Fibroblast of lung (primary cell): ENCODE data around the gene SNAP29. TPM values are rescaled to one million over a fixed set of nuclear protein-coding genes. Genes with fewer than 3 reads are reported as not detected.
"Not testable (repeated sequence)": the region's sequence is repeated elsewhere in the genome, so short reads cannot be mapped to it uniquely, and the experiment has no call there.

Experiments
- DNase-seq, 2 donors: peaks; one replicate each; pipeline versions ENCODE4 v3.0.0 to v3.0.0-alpha.2; 2010; ENCODE audit warnings: low read depth in 2 of 2
- H2AFZ ChIP-seq: 2 replicates; pipeline ENCODE4 v1.5.1; 2012; ENCODE audit warnings: low read length, control low read depth, inconsistent platforms
- H3K27ac ChIP-seq: 2 replicates; pipeline ENCODE4 v1.5.1; 2011; ENCODE audit warnings: low read length, control low read depth; ENCODE audit not compliant: insufficient read depth
- H3K27me3 ChIP-seq: 2 replicates; pipeline ENCODE4 v1.5.1; 2011; ENCODE audit warnings: mild to moderate bottlenecking, low read length; ENCODE audit not compliant: control insufficient read depth, insufficient read depth
- H3K36me3 ChIP-seq: 2 replicates; pipeline ENCODE4 v1.5.1; 2011; ENCODE audit warnings: low read length; ENCODE audit not compliant: control insufficient read depth, insufficient read depth
- H3K4me1 ChIP-seq: 2 replicates; pipeline ENCODE4 v1.5.1; 2011; ENCODE audit warnings: low read length; ENCODE audit not compliant: control insufficient read depth, insufficient read depth; ENCODE audit errors: extremely low read depth
- H3K4me2 ChIP-seq: 2 replicates; pipeline ENCODE4 v1.5.1; 2011; ENCODE audit warnings: low read length, control low read depth; ENCODE audit not compliant: insufficient read depth; ENCODE audit errors: extremely low read depth
- H3K4me3 ChIP-seq, 4 experiments: fragments of 200-600 bp in 1 of 4; sonication (generic) in 1 of 4; replicated peaks in 1 of 4; 2 replicates each; pipeline ENCODE4 v1.5.1; 2011 to 2016; ENCODE audit warnings: low read length in 4 of 4, low read depth in 3 of 4, mild to moderate bottlenecking in 3 of 4, control low read depth in 2 of 4, inconsistent platforms in 1 of 4, mixed read lengths in 1 of 4; ENCODE audit not compliant: insufficient read depth in 1 of 4; ENCODE audit errors: control extremely low read depth in 1 of 4
- H3K79me2 ChIP-seq: 2 replicates; pipeline ENCODE4 v1.5.1; 2012; ENCODE audit warnings: mild to moderate bottlenecking, low read length, inconsistent platforms; ENCODE audit not compliant: control insufficient read depth, insufficient read depth
- H3K9ac ChIP-seq: 2 replicates; pipeline ENCODE4 v1.5.1; 2011; ENCODE audit warnings: mild to moderate bottlenecking, low read length, control low read depth; ENCODE audit not compliant: insufficient read depth
- H3K9me3 ChIP-seq: 2 replicates; pipeline ENCODE4 v1.5.1; 2012; ENCODE audit warnings: low read depth, low read length; ENCODE audit not compliant: control insufficient read depth, insufficient read depth
- H4K20me1 ChIP-seq: 2 replicates; pipeline ENCODE4 v1.5.1; 2011; ENCODE audit warnings: low read length; ENCODE audit not compliant: control insufficient read depth, insufficient read depth; ENCODE audit errors: extremely low read depth
- EZH2 ChIP-seq: IDR thresholded peaks from 2 replicates; pipeline ENCODE4 v1.5.1; 2012; ENCODE audit warnings: low read length, control low read depth, mild to moderate bottlenecking; ENCODE audit errors: missing control alignments
- polyA plus RNA-seq, 2 donors: library from polyadenylated mRNA; depleted of rRNA in 1 of 2; stranded (reverse) in 1 of 2; unstranded in 1 of 2; fragments of >200 nt; gene quantifications; 2 replicates each; pipeline ENCODE4 v1.2.1, GENCODE V29; 2011 to 2012; ENCODE audit warnings: missing spikeins in 1 of 2
- total RNA-seq: library from RNA; depleted of rRNA; stranded (reverse); fragments of >200 nt; gene quantifications from 2 replicates; pipeline ENCODE4 v1.2.1, GENCODE V29; 2014
- TF ChIP-seq, protein P1 (sequence below), 2 donors: IDR thresholded peaks in 1 of 2; conservative IDR thresholded peaks in 1 of 2; 1 replicate in 1 of 2; 2 replicates in 1 of 2; pipeline ENCODE4 v1.5.1; 2011 to 2012; ENCODE audit warnings: low read length in 2 of 2, control low read depth in 1 of 2, inconsistent platforms in 1 of 2, low read depth in 1 of 2, mild to moderate bottlenecking in 1 of 2

Gene SNAP29
- total and polyA plus RNA-seq, 2 donors (not counting 1 experiment from before 2014, with no cell fraction given): 10.6 to 36.1 TPM

DNA sequence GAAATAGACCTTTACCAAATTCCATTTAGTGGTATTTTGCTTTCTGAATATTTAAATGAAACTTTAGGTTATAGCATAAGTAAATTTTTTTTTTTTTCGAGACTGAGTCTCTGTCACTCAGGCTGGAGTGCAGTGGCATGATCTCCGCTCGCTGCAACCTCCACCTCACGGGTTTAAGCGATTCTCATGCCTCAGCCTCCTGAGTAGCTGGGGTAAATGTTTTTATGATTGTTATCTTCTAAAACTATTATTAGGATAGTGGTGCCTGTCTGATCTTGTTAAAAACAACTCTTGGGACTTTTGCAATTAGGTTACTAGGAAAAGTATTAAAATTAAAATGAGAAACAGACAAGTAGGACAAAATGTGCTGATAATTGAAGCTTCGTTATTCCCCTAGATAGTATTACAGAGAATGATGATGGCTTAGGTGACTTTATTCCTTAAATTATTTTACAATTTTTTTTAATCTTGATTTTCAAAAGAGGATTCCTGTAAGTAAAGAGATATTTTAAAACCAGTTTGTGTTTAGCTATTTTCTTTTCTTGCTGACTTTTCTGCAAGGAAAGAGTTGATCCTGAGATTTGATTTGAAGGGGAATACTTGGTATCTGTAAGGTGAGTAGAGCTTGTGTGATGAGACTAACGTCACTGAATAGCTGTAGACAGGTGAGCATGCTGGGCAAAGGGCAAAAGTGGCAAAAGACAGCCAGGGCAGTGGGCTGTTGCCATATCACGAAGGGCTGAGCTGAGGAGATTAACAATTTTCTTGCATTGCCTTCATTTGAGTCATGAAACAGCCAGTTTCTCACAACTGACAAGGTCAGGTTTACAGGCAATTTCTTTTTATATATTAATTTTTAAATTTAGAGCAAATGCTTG is 79.2 kb downstream of the SNAP29 start:
- Histone ChIP-seq H3K36me3 (peaks cover 5% of the 10 kb centered on the region), H3K4me3 (no peak overlapping the region), H3K27me3 (no peaks in the 10 kb centered on the region), H2AFZ (no peak overlapping the region), H3K4me1 (peaks cover 3% of the 10 kb centered on the region), H3K79me2 (peaks cover 90% of the 10 kb centered on the region), H3K27ac (no peak overlapping the region), H3K9me3 (no peaks in the 10 kb centered on the region), H3K9ac (no peak overlapping the region), H4K20me1 (peaks cover 5% of the 10 kb centered on the region), H3K4me2 (no peak overlapping the region)
- DNase-seq: no peak
- no peak for TF ChIP-seq EZH2
- TF ChIP-seq, protein P1, sequence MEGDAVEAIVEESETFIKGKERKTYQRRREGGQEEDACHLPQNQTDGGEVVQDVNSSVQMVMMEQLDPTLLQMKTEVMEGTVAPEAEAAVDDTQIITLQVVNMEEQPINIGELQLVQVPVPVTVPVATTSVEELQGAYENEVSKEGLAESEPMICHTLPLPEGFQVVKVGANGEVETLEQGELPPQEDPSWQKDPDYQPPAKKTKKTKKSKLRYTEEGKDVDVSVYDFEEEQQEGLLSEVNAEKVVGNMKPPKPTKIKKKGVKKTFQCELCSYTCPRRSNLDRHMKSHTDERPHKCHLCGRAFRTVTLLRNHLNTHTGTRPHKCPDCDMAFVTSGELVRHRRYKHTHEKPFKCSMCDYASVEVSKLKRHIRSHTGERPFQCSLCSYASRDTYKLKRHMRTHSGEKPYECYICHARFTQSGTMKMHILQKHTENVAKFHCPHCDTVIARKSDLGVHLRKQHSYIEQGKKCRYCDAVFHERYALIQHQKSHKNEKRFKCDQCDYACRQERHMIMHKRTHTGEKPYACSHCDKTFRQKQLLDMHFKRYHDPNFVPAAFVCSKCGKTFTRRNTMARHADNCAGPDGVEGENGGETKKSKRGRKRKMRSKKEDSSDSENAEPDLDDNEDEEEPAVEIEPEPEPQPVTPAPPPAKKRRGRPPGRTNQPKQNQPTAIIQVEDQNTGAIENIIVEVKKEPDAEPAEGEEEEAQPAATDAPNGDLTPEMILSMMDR (conservative IDR thresholded peaks at IDR 0.05 in 1 of 2, IDR thresholded peaks at IDR 0.05 in 1 of 2; ENCODE audit: low read depth in 1 of 2, low read length in 2 of 2): no peak

DNA sequence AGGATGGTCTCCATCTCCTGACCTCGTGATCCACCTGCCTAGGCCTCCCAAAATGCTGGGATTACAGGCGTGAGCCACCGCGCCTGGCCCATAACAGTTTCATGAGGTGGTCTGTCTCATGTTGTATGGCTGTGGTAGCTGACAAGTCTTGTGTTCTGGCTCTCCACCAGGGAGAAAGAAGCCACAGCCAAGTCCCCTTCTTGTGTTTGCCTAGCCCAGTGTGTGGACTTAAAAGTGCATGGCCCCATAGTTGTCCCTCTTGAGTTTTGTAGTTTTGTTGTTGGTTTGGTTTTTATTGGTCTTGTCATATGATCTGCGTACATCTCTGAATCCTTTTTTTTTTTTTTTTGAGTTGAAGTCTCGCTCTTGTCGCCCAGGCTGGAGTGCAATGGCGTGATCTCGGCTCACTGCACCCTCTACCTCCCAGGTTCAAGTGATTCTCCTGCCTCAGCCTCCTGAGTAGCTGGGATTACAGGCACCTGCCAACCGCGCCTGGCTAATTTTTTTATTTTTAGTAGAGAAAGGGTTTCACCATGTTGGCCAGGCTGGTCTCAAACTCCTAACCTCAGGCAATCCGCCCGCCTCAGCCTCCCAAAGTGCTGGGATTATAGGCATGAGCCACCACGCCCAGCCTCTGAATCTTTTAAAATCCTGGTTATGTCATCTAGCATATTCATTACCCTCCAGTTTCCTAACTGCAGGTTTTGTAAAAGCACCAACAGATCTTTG is 80.8 kb downstream of the SNAP29 start:
- H3K27me3 ChIP-seq, H3K9ac ChIP-seq, H4K20me1 ChIP-seq, H3K27ac ChIP-seq, H3K4me1 ChIP-seq, H2AFZ ChIP-seq, H3K4me2 ChIP-seq, H3K4me3 ChIP-seq, H3K36me3 ChIP-seq, DNase-seq, H3K9me3 ChIP-seq: not testable (repeated sequence)
- peaks cover 91% of the 10 kb centered on the region for H3K79me2 ChIP-seq

GRCh38 chr22:20940186-20940651 is 81.4 kb downstream of the SNAP29 start:
- Histone ChIP-seq H3K9ac (no peak overlapping the region), H3K36me3 (no peaks in the 10 kb centered on the region), H3K4me3 (no peak overlapping the region), H3K27me3 (no peaks in the 10 kb centered on the region), H3K9me3 (no peaks in the 10 kb centered on the region), H3K4me1 (peaks cover 3% of the 10 kb centered on the region), H4K20me1 (peaks cover 2% of the 10 kb centered on the region), H3K27ac (no peak overlapping the region), H3K79me2 (peaks cover 91% of the 10 kb centered on the region), H3K4me2 (no peak overlapping the region), H2AFZ (no peak overlapping the region)
- TF ChIP-seq, protein P1 (conservative IDR thresholded peaks at IDR 0.05 in 1 of 2, IDR thresholded peaks at IDR 0.05 in 1 of 2; ENCODE audit: low read depth in 1 of 2, low read length in 2 of 2): no peak
- no peak for TF ChIP-seq EZH2
- no peak for DNase-seq

Other genes with a start within 250 kb of the SNAP29 start
- gene SERPIND1, start 84.9 kb upstream of the SNAP29 start, total RNA-seq: not detected in 2 replicates
- gene SERPIND1, start 84.9 kb upstream of the SNAP29 start, polyA plus RNA-seq: 0.03 TPM in 2 replicates
- 32.9 and 40.6 TPM in 2 replicates for gene PI4KA, start 196 bp upstream of the SNAP29 start, total RNA-seq
- 26.4 and 34.5 TPM in 2 replicates for gene PI4KA, start 196 bp upstream of the SNAP29 start, polyA plus RNA-seq
- 39.8 and 45.1 TPM in 2 replicates for gene CRKL, start 58.4 kb downstream of the SNAP29 start, total RNA-seq
- gene CRKL, start 58.4 kb downstream of the SNAP29 start, polyA plus RNA-seq: 23.8 and 26.0 TPM in 2 replicates
- 1.3 and 2.0 TPM in 2 replicates for gene AIFM3, start 108.2 kb downstream of the SNAP29 start, total RNA-seq
- 0.14 and 0.15 TPM in 2 replicates for gene AIFM3, start 108.2 kb downstream of the SNAP29 start, polyA plus RNA-seq
- gene LZTR1, start 123.3 kb downstream of the SNAP29 start, total RNA-seq: 51.9 and 75.8 TPM in 2 replicates
- gene LZTR1, start 123.3 kb downstream of the SNAP29 start, polyA plus RNA-seq: 25.1 and 27.4 TPM in 2 replicates
- 25.9 and 26.3 TPM in 2 replicates for gene THAP7, start 143.1 kb downstream of the SNAP29 start, total RNA-seq
- gene THAP7, start 143.1 kb downstream of the SNAP29 start, polyA plus RNA-seq: 15.7 and 15.8 TPM in 2 replicates
- 4.6 and 17.8 TPM in 2 replicates for gene P2RX6, start 156.2 kb downstream of the SNAP29 start, total RNA-seq
- 0.84 and 3.6 TPM in 2 replicates for gene P2RX6, start 156.2 kb downstream of the SNAP29 start, polyA plus RNA-seq
- 0.26 and 0.83 TPM in 2 replicates for gene SLC7A4, start 173.6 kb downstream of the SNAP29 start, total RNA-seq
- 0.08 and 0.92 TPM in 2 replicates for gene SLC7A4, start 173.6 kb downstream of the SNAP29 start, polyA plus RNA-seq
- under 0.01 TPM in 1 of 2 replicates, not detected in the other for gene LRRC74B, start 186.9 kb downstream of the SNAP29 start, total RNA-seq
- gene LRRC74B, start 186.9 kb downstream of the SNAP29 start, polyA plus RNA-seq: not detected in 2 replicates